Prostate gland (tissue), 2 donors: ENCODE results near the gene RNASEL. TPM values are rescaled to one million over a fixed set of nuclear protein-coding genes. Genes with fewer than 3 reads are reported as not detected.

Experiments
- DNase-seq: peaks from one replicate; pipeline ENCODE4 v3.0.0-alpha.2; 2019; ENCODE audit warnings: low spot score
- H3K27ac ChIP-seq, 2 donors: fragments of 200-600 bp; sonication (generic); 2 replicates each; pipeline ENCODE4 v1.5.1; 2017 to 2019
- H3K27me3 ChIP-seq: fragments of 200-600 bp; sonication (generic); replicated peaks from 2 replicates; pipeline ENCODE4 v1.5.1; 2019; ENCODE audit not compliant: insufficient read depth
- H3K36me3 ChIP-seq, 2 donors: fragments of 200-600 bp; sonication (generic); 1 replicate in 1 of 2; 2 replicates in 1 of 2; pipeline versions ENCODE4 v1.5.1 to v1.8.1; 2017 to 2019
- H3K4me1 ChIP-seq: fragments of 200-600 bp; sonication (generic); replicated peaks from 2 replicates; pipeline ENCODE4 v1.5.1; 2019
- H3K4me3 ChIP-seq, 2 donors: fragments of 200-600 bp; sonication (generic); 2 replicates each; pipeline ENCODE4 v1.5.1; 2017 to 2019
- H3K9me3 ChIP-seq: fragments of 200-600 bp; sonication (generic); 2 replicates; pipeline ENCODE4 v1.5.1; 2017
- CTCF ChIP-seq, 4 experiments: fragments of 200-600 bp in 2 of 4; fragments of 450-650 bp in 2 of 4; sonication (generic) in 2 of 4; IDR thresholded peaks; 1 replicate in 3 of 4; 2 replicates in 1 of 4; pipeline ENCODE4 v1.5.1; 2016 to 2019; ENCODE audit warnings: antibody characterized with exemption in 4 of 4, mild to moderate bottlenecking in 2 of 4, moderate library complexity in 2 of 4
- POLR2A ChIP-seq: fragments of 450-650 bp; IDR thresholded peaks from one replicate; pipeline ENCODE4 v1.6.1; 2016; ENCODE audit warnings: antibody characterized with exemption, mild to moderate bottlenecking
- POLR2AphosphoS5 ChIP-seq: sonication (generic); formaldehyde crosslinking; IDR thresholded peaks from one replicate; pipeline ENCODE4 v1.6.1; 2017; ENCODE audit warnings: antibody characterized with exemption
- WGBS: methylation state at CpG from one replicate; pipeline ENCODE4 v1.1.5; 2018; 5-methylcytosine and 5-hydroxymethylcytosine counted together
- intact Hi-C: fragments of 100-400 bp; cut with DNase I; formaldehyde crosslinking; loops from one replicate; pipeline ENCODE4 v1.14.2; 2022
- total RNA-seq, 2 donors: library from RNA; depleted of rRNA; stranded (reverse); fragments of >200 nt; gene quantifications; one replicate each; pipeline ENCODE4 v1.1.0, GENCODE V29; 2016

RNASEL gene
- total RNA-seq, 2 donors from 2014 or later = 7.6 to 10.7 TPM

- H3K27me3 ChIP-seq = no peaks in the 10 kb centered on the region
- DNase-seq = no peak
- TF ChIP-seq POLR2AphosphoS5 = no peak
- TF ChIP-seq POLR2A = no peak
- no peak for TF ChIP-seq CTCF (IDR thresholded peaks at IDR 0.05)
- H3K4me1 ChIP-seq = no peaks in the 10 kb centered on the region
- no peaks in the 10 kb centered on the region for H3K9me3 ChIP-seq
- WGBS = 79% methylated on average over 9 of the region's 9 CpGs
- no peak overlapping the region for H3K27ac ChIP-seq
- H3K36me3 ChIP-seq = no peaks in the 10 kb centered on the region
- H3K4me3 ChIP-seq = no peak overlapping the region
- intact Hi-C loops = no loop called here
Measured at GRCh38 chr1:182608845-182609610, 20.0 kb upstream of the RNASEL start.

GRCh38 chr1:182608236-182608635 is 19.2 kb upstream of the RNASEL start:
- no peak overlapping the region for H3K4me3 ChIP-seq
- 67% methylated on average over 2 of the region's 2 CpGs for WGBS
- intact Hi-C loops = no loop called here

DNA sequence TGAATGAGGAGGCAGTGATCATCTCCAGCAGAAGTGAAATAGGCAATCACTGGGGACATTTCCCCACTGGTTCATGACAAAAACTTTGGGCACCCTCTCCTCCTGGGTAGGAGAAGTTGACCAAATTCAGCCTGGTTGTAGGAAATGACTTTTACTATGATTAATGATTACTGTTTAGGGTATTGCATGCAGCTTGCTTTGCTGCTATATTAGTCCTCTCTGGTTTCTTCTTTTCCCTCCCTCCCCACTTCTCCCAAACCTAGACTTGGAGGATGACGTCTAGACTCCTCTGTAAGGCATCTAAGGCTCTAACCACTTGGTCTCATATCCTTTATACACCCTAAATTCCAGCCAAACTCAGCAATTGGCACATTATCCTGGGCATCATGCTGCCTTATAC is 18.5 kb upstream of the RNASEL start:
- TF ChIP-seq POLR2A = no peak
- no peak for TF ChIP-seq CTCF (IDR thresholded peaks at IDR 0.05)
- TF ChIP-seq POLR2AphosphoS5 = no peak
- H3K4me1 ChIP-seq = no peaks in the 10 kb centered on the region
- DNase-seq = no peak
- no peak overlapping the region for H3K4me3 ChIP-seq
- no peaks in the 10 kb centered on the region for H3K27me3 ChIP-seq
- WGBS = 78% methylated on average over 1 of the region's 1 CpG
- no peaks in the 10 kb centered on the region for H3K36me3 ChIP-seq
- H3K9me3 ChIP-seq = no peaks in the 10 kb centered on the region
- H3K27ac ChIP-seq = no peak overlapping the region
- intact Hi-C loops = no loop called here

More at GRCh38 chr1:182608236-182608635, 19.2 kb upstream of the RNASEL start:
- no peaks in the 10 kb centered on the region for H3K9me3 ChIP-seq
- no peak overlapping the region for H3K27ac ChIP-seq
- H3K27me3 ChIP-seq = no peaks in the 10 kb centered on the region
- TF ChIP-seq POLR2A (no peak), CTCF (IDR thresholded peaks at IDR 0.05) (no peak), POLR2AphosphoS5 (no peak)
- no peak for DNase-seq
- H3K4me1 ChIP-seq = no peaks in the 10 kb centered on the region
- H3K36me3 ChIP-seq = no peaks in the 10 kb centered on the region

GRCh38 chr1:182604175-182605164 is 15.4 kb upstream of the RNASEL start, which contains the start of gene RGS16:
RGS16 (minus strand) TSS chr1:182604389; CDS start chr1:182604259, 130 bp downstream.
- peak; percentile 90 for DNase-seq
- H3K4me3 ChIP-seq = peak within 1 kb of the TSS; percentile 11 to 23
- intact Hi-C loops = no loop called here
- 2% methylated on average over 41 of the region's 44 CpGs for WGBS
- H3K27ac ChIP-seq = no peak within 1 kb of the TSS
- no peaks in the 10 kb centered on the region for H3K9me3 ChIP-seq
- no peaks in the 10 kb centered on the region for H3K4me1 ChIP-seq
- H3K36me3 ChIP-seq = no peaks in the 10 kb centered on the region
- no peaks in the 10 kb centered on the region for H3K27me3 ChIP-seq
- peak; percentile 75 for TF ChIP-seq POLR2AphosphoS5
- no peak for TF ChIP-seq CTCF (IDR thresholded peaks at IDR 0.05)
- peak; percentile 82 for TF ChIP-seq POLR2A
